ENCODE measurements around the gene CHD9.
"Not testable (repeated sequence)": the region's sequence is repeated elsewhere in the genome, so short reads cannot be mapped to it uniquely, and the experiment has no call there.

CHD9 gene

DNA sequence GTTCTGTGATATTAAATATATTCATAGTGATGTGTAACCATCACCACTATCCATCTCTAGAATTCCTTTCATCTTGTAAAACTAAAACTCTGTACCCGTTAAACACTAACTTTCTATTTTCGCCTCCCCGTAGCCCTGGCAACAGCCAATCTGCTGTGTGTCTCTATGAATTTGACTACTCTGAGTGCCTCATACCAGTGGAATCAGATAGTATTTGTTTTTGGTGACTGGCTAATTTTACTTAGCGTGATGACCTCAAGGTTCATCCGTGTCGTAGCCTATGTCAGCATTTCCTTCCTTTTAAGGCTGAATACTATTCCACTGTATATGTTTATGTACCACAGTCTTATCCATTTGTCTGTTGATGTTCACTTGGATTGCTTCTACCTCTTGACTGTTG is 18.2 kb downstream of the CHD9 start:
- no peak overlapping the region for H3K4me3 ChIP-seq (ENCODE audit: low read depth, low read length)
- no peak for TF ChIP-seq POLR2A (IDR thresholded peaks at IDR 0.05; ENCODE audit: extremely low read depth, insufficient read length)
- no peak for TF ChIP-seq MYC (IDR thresholded peaks at IDR 0.05; ENCODE audit: low read depth, low read length)
- TF ChIP-seq, protein P1, sequence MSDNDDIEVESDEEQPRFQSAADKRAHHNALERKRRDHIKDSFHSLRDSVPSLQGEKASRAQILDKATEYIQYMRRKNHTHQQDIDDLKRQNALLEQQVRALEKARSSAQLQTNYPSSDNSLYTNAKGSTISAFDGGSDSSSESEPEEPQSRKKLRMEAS (IDR thresholded peaks at IDR 0.05; ENCODE audit: low read depth, low read length), result no peak
- TF ChIP-seq, protein P2, sequence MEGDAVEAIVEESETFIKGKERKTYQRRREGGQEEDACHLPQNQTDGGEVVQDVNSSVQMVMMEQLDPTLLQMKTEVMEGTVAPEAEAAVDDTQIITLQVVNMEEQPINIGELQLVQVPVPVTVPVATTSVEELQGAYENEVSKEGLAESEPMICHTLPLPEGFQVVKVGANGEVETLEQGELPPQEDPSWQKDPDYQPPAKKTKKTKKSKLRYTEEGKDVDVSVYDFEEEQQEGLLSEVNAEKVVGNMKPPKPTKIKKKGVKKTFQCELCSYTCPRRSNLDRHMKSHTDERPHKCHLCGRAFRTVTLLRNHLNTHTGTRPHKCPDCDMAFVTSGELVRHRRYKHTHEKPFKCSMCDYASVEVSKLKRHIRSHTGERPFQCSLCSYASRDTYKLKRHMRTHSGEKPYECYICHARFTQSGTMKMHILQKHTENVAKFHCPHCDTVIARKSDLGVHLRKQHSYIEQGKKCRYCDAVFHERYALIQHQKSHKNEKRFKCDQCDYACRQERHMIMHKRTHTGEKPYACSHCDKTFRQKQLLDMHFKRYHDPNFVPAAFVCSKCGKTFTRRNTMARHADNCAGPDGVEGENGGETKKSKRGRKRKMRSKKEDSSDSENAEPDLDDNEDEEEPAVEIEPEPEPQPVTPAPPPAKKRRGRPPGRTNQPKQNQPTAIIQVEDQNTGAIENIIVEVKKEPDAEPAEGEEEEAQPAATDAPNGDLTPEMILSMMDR (IDR thresholded peaks at IDR 0.05; ENCODE audit: low read depth, low read length), result no peak
- no peak for DNase-seq (ENCODE audit: low read depth)

DNA sequence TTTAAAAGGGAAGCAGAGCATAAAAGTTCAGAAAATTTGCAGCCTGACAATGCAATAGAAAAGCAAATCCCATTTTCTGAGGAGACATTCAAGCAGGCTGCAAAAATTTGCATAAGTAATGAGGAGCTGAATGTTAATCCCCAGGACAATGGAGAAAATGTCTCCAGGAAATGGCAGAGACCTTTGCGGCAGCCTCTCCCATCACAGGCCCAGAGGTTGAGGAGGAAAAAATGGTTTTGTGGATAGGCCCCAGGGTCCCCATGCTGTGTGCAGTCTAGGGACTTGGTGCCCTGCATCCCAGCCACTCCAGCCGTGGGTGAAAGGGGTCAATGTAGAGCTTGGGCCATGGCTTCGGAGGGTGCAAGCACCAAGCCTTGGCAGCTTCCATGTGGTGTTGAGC is 19.5 kb downstream of the CHD9 start:
- H3K4me3 ChIP-seq (ENCODE audit: low read depth, low read length); DNase-seq (ENCODE audit: low read depth): not testable (repeated sequence)

DNA sequence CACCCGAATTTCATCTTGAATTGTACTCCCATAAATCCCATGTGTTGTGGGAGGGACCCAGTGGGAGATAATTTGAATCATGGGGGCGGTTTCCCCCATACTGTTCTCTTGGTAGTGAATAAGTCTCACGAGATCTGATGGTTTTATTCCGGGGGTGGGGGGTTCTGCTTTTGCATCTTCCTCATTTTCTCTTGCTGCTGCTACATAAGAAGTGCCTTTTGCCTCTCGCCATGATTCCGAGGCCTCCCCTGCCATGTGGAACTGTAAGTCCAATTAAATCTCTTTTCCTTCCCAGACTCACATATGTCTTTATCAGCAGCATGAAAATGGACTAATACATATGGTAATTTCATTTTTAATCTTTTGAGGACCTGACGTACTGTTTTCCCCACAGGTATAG is 20.7 kb downstream of the CHD9 start:
- not testable (repeated sequence) for DNase-seq (ENCODE audit: low read depth); H3K4me3 ChIP-seq (ENCODE audit: low read depth, low read length)

DNA sequence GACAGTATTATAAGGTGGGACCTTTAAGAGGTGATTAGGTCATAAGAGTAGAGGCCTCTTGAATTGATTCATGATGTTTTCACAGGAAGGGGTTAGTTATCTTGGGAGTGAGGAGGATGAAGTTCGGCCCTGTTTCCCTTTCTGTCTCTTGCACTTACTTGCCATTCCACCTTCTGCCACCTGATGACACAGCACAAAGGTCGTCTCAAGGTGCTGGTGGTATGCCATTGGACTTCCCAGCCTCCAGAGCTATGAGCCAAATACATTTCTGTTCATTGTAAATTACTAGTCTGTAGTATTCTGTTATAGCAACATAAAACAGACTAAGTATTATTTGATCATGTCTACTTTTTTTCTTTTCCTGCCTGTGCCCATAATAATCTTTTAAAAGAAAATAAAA is 23.5 kb downstream of the CHD9 start:
- TF ChIP-seq, protein P2 (IDR thresholded peaks at IDR 0.05; ENCODE audit: low read depth, low read length), result no peak
- TF ChIP-seq, protein P1 (IDR thresholded peaks at IDR 0.05; ENCODE audit: low read depth, low read length), result no peak
- TF ChIP-seq POLR2A (IDR thresholded peaks at IDR 0.05; ENCODE audit: extremely low read depth, insufficient read length), result no peak
- no peak for TF ChIP-seq MYC (IDR thresholded peaks at IDR 0.05; ENCODE audit: low read depth, low read length)
- H3K4me3 ChIP-seq (ENCODE audit: low read depth, low read length), result no peak overlapping the region
- no peak for DNase-seq (ENCODE audit: low read depth)

DNA sequence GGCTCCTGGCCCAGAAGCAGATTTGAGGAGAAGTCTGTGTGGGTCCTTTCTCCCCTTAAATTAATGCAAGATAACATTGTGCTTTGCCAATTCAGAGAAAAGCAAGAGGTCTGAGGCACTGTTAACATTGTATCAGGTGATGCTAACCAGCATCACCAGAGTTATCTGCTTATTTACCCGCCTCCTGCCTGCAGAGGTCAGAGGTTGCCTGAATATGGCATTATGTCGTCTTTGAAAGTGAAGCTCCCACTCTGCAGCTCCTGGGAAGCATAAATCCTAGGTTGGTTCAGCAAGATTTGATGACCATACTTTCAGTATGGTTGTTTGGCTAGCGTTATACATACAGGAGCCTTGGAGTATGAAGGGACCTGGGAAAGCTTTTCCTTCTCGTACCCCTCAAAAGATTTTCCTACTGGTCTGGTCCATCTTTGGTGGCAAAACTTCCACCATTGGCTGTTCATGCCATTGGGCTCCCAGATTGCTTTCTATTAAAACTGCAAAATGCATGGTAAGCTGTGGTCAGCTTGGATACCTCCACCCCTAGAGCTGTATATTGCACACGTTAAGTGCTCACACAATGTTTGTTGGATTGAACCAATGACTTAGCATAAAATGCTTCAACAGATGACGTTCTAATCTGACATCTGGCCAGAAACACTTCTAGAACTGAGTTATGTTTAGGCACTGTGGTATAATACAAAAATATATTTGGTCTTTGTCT is 24.1 kb downstream of the CHD9 start:
- no peak overlapping the region for H3K4me3 ChIP-seq (ENCODE audit: low read depth, low read length)
- no peak for TF ChIP-seq POLR2A (IDR thresholded peaks at IDR 0.05; ENCODE audit: extremely low read depth, insufficient read length)
- TF ChIP-seq MYC (IDR thresholded peaks at IDR 0.05; ENCODE audit: low read depth, low read length), result no peak
- TF ChIP-seq, protein P1 (IDR thresholded peaks at IDR 0.05; ENCODE audit: low read depth, low read length), result no peak
- TF ChIP-seq, protein P2 (IDR thresholded peaks at IDR 0.05; ENCODE audit: low read depth, low read length), result no peak
- no peak for DNase-seq (ENCODE audit: low read depth)

DNA sequence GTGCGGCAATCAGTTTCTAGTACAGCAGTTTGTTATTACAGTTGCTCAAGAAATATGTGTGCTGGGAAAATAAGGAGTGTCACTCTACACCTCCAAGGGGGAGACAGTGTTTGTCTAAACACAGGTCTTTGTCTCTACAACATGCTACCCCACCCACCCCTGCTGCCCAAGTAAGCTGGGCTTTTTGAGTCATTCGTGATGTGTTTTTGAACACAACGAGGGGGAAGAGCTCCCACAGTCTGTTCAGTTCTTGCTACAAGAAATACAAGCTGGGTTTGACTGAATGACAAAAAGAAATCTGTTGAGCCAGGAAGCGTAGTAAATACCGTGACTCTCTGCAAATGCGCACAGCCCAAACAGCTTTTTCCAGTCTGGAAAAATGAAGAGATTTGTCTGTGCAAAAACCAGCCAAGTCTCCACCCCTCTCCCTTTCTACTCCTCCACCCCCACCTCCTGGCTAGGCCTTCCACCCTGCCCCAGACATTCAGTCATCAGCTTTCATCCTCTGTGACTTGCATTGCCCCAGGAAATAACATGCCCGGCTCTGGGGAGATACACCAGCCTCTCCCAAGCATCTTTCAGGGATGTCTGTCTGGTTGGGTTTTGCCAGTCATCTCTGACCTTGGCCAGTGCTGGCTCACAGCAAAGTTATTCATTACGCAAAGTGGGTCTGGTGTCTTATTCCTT is 25.7 kb downstream of the CHD9 start:
- H3K4me3 ChIP-seq (ENCODE audit: low read depth, low read length), result no peak overlapping the region
- DNase-seq (ENCODE audit: low read depth), result no peak
- TF ChIP-seq, protein P1 (IDR thresholded peaks at IDR 0.05; ENCODE audit: low read depth, low read length), result no peak
- TF ChIP-seq MYC (IDR thresholded peaks at IDR 0.05; ENCODE audit: low read depth, low read length) (no peak), POLR2A (IDR thresholded peaks at IDR 0.05; ENCODE audit: extremely low read depth, insufficient read length) (no peak)
- TF ChIP-seq, protein P2 (IDR thresholded peaks at IDR 0.05; ENCODE audit: low read depth, low read length), result no peak

DNA sequence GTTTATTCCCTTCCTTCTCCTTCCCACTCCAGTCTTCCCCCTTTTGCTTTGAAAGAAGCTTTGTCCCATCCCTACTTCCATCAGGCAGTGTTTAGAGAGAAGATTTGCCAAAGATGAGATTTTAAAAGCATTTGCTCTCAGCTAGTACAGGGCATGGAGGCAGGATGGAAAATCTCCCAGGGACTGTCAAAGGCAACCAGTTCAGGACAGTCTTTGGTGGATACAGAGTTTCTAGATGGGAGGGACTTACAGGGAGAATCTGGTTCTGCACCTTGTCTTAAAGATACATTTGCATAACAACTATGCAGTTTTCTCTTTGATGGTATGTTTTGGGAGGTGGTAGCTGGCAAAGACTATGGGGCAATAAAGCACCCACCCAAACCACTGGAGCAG is 26.2 kb downstream of the CHD9 start:
- no peak overlapping the region for H3K4me3 ChIP-seq (ENCODE audit: low read depth, low read length)
- TF ChIP-seq POLR2A (IDR thresholded peaks at IDR 0.05; ENCODE audit: extremely low read depth, insufficient read length) (no peak), MYC (IDR thresholded peaks at IDR 0.05; ENCODE audit: low read depth, low read length) (no peak)
- TF ChIP-seq, protein P1 (IDR thresholded peaks at IDR 0.05; ENCODE audit: low read depth, low read length), result no peak
- TF ChIP-seq, protein P2 (IDR thresholded peaks at IDR 0.05; ENCODE audit: low read depth, low read length), result no peak
- no peak for DNase-seq (ENCODE audit: low read depth)
